HepG2 (cell line): ENCODE data around the gene LAMA5. TPM values are rescaled to one million over a fixed set of nuclear protein-coding genes. Genes with fewer than 3 reads are reported as not detected.

Experiments
- ATAC-seq: fragments of 200-7000 bp; cut with Tn5 transposase; 3 replicates; pipeline ENCODE4 v1.9.1; 2020; ENCODE audit warnings: mild to moderate bottlenecking, moderate library complexity
- BruUV-seq: library from RNA; stranded (reverse); fragments of 400-500 nt; replicated peaks from 2 replicates; lab custom pipeline; 2021; lab: Mats Ljungman, UMichigan
- CTCF ChIA-PET: fragments of 300-600 bp; formaldehyde crosslinking; extraction: SDS; loops from one replicate; lab custom pipeline; 2021; ENCODE audit warnings: low total read pairs, inconsistent platforms, low intra/inter-chr PET ratio; lab: Yijun Ruan, JAX
- POLR2A ChIA-PET: fragments of 350-600 bp; sonication (Branson Sonifier 250); formaldehyde crosslinking; loops from one replicate; lab custom pipeline; 2020; ENCODE audit warnings: antibody characterized with exemption, inconsistent platforms; lab: Yijun Ruan, JAX
- DNase-seq: peaks from one replicate; pipeline ENCODE4 v3.0.0-alpha.2; 2015; ENCODE audit warnings: low spot score
- FAIRE-seq: peaks from 3 replicates; lab custom pipeline; 2011; peaks lifted over from hg19 to GRCh38; lab: Jason Lieb, UNC
- H2AFZ ChIP-seq: one replicate; pipeline ENCODE4 v1.6.1; 2011; ENCODE audit warnings: low read length, inconsistent platforms
- H3K27ac ChIP-seq: fragments of 300-600 bp; 3 replicates; pipeline ENCODE4 v1.8.0; 2011; ENCODE audit warnings: mixed run types, mild to moderate bottlenecking, mixed read lengths, low read length, inconsistent platforms; ENCODE audit not compliant: insufficient read depth; ENCODE audit errors: extremely low read length
- H3K27me3 ChIP-seq, 2 experiments: fragments of 200-600 bp in 1 of 2; 2 replicates in 1 of 2; 3 replicates in 1 of 2; pipeline versions ENCODE4 v1.6.0 to v1.8.0; 2011; ENCODE audit warnings: low read length in 2 of 2, mild to moderate bottlenecking in 2 of 2, moderate library complexity in 2 of 2, inconsistent platforms in 1 of 2; ENCODE audit not compliant: insufficient read depth in 2 of 2, control insufficient read depth in 1 of 2
- H3K36me3 ChIP-seq, 2 experiments: fragments of 200-600 bp in 1 of 2; replicated peaks in 1 of 2; 2 replicates in 1 of 2; 3 replicates in 1 of 2; pipeline versions ENCODE4 v1.5.1 to v1.8.0; 2011; ENCODE audit warnings: low read length in 2 of 2, inconsistent platforms in 1 of 2; ENCODE audit not compliant: insufficient read depth in 2 of 2, control insufficient read depth in 1 of 2
- H3K4me1 ChIP-seq: 2 replicates; pipeline ENCODE4 v1.5.1; 2012; ENCODE audit warnings: low read length, inconsistent platforms; ENCODE audit not compliant: insufficient read depth
- H3K4me2 ChIP-seq: 2 replicates; pipeline ENCODE4 v1.6.0; 2011; ENCODE audit warnings: low read depth, low read length, inconsistent platforms
- H3K4me3 ChIP-seq, 3 experiments: fragments of 200-600 bp in 1 of 3; sonication (generic), shearing (Covaris generic) in 1 of 3; replicated peaks in 1 of 3; 2 replicates each; pipeline ENCODE4 v1.5.1; 2011 to 2016; ENCODE audit warnings: low read length in 3 of 3, inconsistent platforms in 2 of 3, low read depth in 2 of 3, mild to moderate bottlenecking in 2 of 3, control low read depth in 1 of 3, mixed read lengths in 1 of 3; ENCODE audit not compliant: insufficient read depth in 1 of 3
- H3K79me2 ChIP-seq: one replicate; pipeline ENCODE4 v1.6.1; 2011; ENCODE audit warnings: low read length, inconsistent platforms; ENCODE audit not compliant: insufficient read depth
- H3K9ac ChIP-seq: 2 replicates; pipeline ENCODE4 v1.6.0; 2011; ENCODE audit warnings: mild to moderate bottlenecking, low read depth, low read length, inconsistent platforms; ENCODE audit not compliant: insufficient read depth
- H3K9me3 ChIP-seq: 2 replicates; pipeline ENCODE4 v1.5.1; 2012; ENCODE audit warnings: mild to moderate bottlenecking, low read length
- H4K20me1 ChIP-seq: 2 replicates; pipeline ENCODE4 v1.6.0; 2011; ENCODE audit warnings: inconsistent platforms, mild to moderate bottlenecking, low read length, moderate library complexity; ENCODE audit not compliant: insufficient read depth
- AHR ChIP-seq: IDR thresholded peaks from 2 replicates; pipeline ENCODE4 v1.6.1; 2018; ENCODE audit warnings: missing genetic modification reagents, missing compliant biosample characterization
- EHMT2 ChIP-seq: fragments of 200-600 bp; sonication (generic); IDR thresholded peaks from 2 replicates; pipeline ENCODE4 v1.7.0; 2017; ENCODE audit warnings: antibody characterized with exemption, low read depth, low read length, borderline replicate concordance
- MED8 ChIP-seq: sonication (generic); formaldehyde crosslinking; IDR thresholded peaks from 2 replicates; pipeline ENCODE4 v1.8.1; 2023; ENCODE audit warnings: mild to moderate bottlenecking, missing genetic modification reagents; ENCODE audit not compliant: insufficient replicate concordance
- POLR2G ChIP-seq: fragments of 200-400 bp; formaldehyde crosslinking; IDR thresholded peaks from 2 replicates; pipeline ENCODE4 v1.6.1; 2018; ENCODE audit warnings: mild to moderate bottlenecking, low read depth, low read length, moderate library complexity
- PRDM10 ChIP-seq: sonication (generic); formaldehyde crosslinking; IDR thresholded peaks from 2 replicates; pipeline ENCODE4 v1.4.0; 2020; ENCODE audit warnings: low read depth, missing genetic modification reagents
- SRY ChIP-seq: sonication (generic); formaldehyde crosslinking; IDR thresholded peaks from 2 replicates; pipeline ENCODE4 v1.8.0; 2022; ENCODE audit warnings: mild to moderate bottlenecking, missing genetic modification reagents
- ZBTB39 ChIP-seq: sonication (generic); formaldehyde crosslinking; IDR thresholded peaks from 2 replicates; pipeline ENCODE4 v1.5.0; 2020; ENCODE audit warnings: missing genetic modification reagents
- ZNF225 ChIP-seq: sonication (generic); formaldehyde crosslinking; IDR thresholded peaks from 2 replicates; pipeline ENCODE4 v1.4.0; 2020; ENCODE audit warnings: mild to moderate bottlenecking, missing genetic modification reagents
- ZNF468 ChIP-seq: sonication (generic); formaldehyde crosslinking; IDR thresholded peaks from 2 replicates; pipeline ENCODE4 v1.8.0; 2022; ENCODE audit warnings: mild to moderate bottlenecking, moderate library complexity, missing genetic modification reagents
- WGBS: methylation state at CpG from one replicate; pipeline ENCODE4 v1.1.6; 2017; ENCODE audit warnings: low lambda C conversion rate; 5-methylcytosine and 5-hydroxymethylcytosine counted together
- in situ Hi-C: cut with HindIII; loops from 2 replicates; pipeline ENCODE4 v1.10.0; 2017; ENCODE audit warnings: low pct_unique_long_range_greater_than_20kb; ENCODE audit not compliant: extremely low pct_ligation_motif_present
- intact Hi-C: fragments of 100-400 bp; cut with micrococcal nuclease; formaldehyde crosslinking; loops from one replicate; pipeline ENCODE4 v1.10.0; 2022; ENCODE audit not compliant: unreplicated experiment
- polyA plus RNA-seq, 8 experiments: library from polyadenylated mRNA; depleted of rRNA in 3 of 8; stranded (reverse) in 7 of 8; unstranded in 1 of 8; fragments of >200 nt; fragmentation: Illumina TruSeq in 4 of 8; extraction: Trizol in 4 of 8; gene quantifications; 2 replicates each; pipeline versions ENCODE4 v1.2.1 to v1.2.3, GENCODE V29; 2011 to 2016; ENCODE audit warnings: low read depth in 4 of 8, missing spikeins in 1 of 8, mixed read lengths in 1 of 8; ENCODE audit not compliant: insufficient read depth in 1 of 8
- total RNA-seq, 5 experiments: library from RNA; depleted of rRNA; stranded (reverse); fragments of >200 nt; fragmentation: Illumina TruSeq; extraction: Trizol; gene quantifications; 2 replicates each; pipeline ENCODE4 v1.2.3, GENCODE V29; 2016; ENCODE audit warnings: low read depth in 1 of 5
- TF ChIP-seq, protein P1 (sequence below): sonication (generic); formaldehyde crosslinking; IDR thresholded peaks from 2 replicates; pipeline ENCODE4 v1.4.0; 2020; ENCODE audit warnings: missing genetic modification reagents, borderline replicate concordance

LAMA5 gene
- total and polyA plus RNA-seq, 2 of the 13 experiments (the other 11 are each of a cell fraction or from before 2014, with no cell fraction given): 21.0 to 44.7 TPM

GRCh38 chr20:62346398-62347150, 20.5 kb downstream of the LAMA5 start:
- Histone ChIP-seq H3K36me3 (peaks cover 27 to 47% of the 10 kb centered on the region in 2 experiments), H3K4me2 (no peak overlapping the region), H3K27me3 (no peaks in the 10 kb centered on the region), H3K9ac (no peak overlapping the region), H3K4me3 (no peak overlapping the region), H3K4me1 (peaks cover 31% of the 10 kb centered on the region), H3K79me2 (no peaks in the 10 kb centered on the region), H3K9me3 (no peaks in the 10 kb centered on the region), H2AFZ (no peak overlapping the region), H4K20me1 (peaks cover 3% of the 10 kb centered on the region; the same call in 1 of the 2 replicates), H3K27ac (no peak overlapping the region)
- BruUV-seq: no TSS peak
- ATAC-seq (peak; percentile 4; the same call in 2 of the 3 replicates), FAIRE-seq (no peak), DNase-seq (no peak)
- in situ Hi-C loops (no loop called here), intact Hi-C loops (no loop called here)
- POLR2A ChIA-PET: interaction anchor here (1.4 to 2.3 kb wide), 3 partner anchors 22 to 29 kb away, joined by 4 to 12 read pairs (median 5); partner anchors contain the start of gene LAMA5
- WGBS: 97% methylated on average over 29 of the region's 34 CpGs
- CTCF ChIA-PET: interaction anchor here (1.3 kb wide), 1 partner anchor 29 kb away, joined by 3 read pairs; no protein-coding TSS in a partner anchor
- TF ChIP-seq AHR (no peak), SRY (CRISPR knock-in tag) (no peak), ZNF225 (CRISPR knock-in tag) (no peak), PRDM10 (CRISPR knock-in tag) (no peak), MED8 (CRISPR knock-in tag) (no peak), ZBTB39 (CRISPR knock-in tag) (0 out of 2 replicates have a peak, but pooled peaks have one; percentile 42), EHMT2 (no peak), POLR2G (no peak), ZNF468 (CRISPR knock-in tag) (no peak)
- TF ChIP-seq, protein P1, sequence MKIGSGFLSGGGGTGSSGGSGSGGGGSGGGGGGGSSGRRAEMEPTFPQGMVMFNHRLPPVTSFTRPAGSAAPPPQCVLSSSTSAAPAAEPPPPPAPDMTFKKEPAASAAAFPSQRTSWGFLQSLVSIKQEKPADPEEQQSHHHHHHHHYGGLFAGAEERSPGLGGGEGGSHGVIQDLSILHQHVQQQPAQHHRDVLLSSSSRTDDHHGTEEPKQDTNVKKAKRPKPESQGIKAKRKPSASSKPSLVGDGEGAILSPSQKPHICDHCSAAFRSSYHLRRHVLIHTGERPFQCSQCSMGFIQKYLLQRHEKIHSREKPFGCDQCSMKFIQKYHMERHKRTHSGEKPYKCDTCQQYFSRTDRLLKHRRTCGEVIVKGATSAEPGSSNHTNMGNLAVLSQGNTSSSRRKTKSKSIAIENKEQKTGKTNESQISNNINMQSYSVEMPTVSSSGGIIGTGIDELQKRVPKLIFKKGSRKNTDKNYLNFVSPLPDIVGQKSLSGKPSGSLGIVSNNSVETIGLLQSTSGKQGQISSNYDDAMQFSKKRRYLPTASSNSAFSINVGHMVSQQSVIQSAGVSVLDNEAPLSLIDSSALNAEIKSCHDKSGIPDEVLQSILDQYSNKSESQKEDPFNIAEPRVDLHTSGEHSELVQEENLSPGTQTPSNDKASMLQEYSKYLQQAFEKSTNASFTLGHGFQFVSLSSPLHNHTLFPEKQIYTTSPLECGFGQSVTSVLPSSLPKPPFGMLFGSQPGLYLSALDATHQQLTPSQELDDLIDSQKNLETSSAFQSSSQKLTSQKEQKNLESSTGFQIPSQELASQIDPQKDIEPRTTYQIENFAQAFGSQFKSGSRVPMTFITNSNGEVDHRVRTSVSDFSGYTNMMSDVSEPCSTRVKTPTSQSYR (CRISPR knock-in tag): no peak
